PC-3 (cell line): Measurements from ENCODE around the gene PALM2AKAP2.

ENCODE experiments used
- EZH2phosphoT487 ChIP-seq: fragments of 300-600 bp; sonication (generic); IDR thresholded peaks from 2 replicates; pipeline ENCODE4 v1.6.1; 2018; ENCODE audit warnings: mild to moderate bottlenecking, antibody characterized with exemption, low read length, borderline replicate concordance
- TF ChIP-seq, protein P1 (sequence below): fragments of 300-600 bp; sonication (generic); conservative IDR thresholded peaks from 2 replicates; pipeline ENCODE4 v1.5.1; 2017; ENCODE audit warnings: antibody characterized with exemption, low read depth, mild to moderate bottlenecking, low read length

DNA sequence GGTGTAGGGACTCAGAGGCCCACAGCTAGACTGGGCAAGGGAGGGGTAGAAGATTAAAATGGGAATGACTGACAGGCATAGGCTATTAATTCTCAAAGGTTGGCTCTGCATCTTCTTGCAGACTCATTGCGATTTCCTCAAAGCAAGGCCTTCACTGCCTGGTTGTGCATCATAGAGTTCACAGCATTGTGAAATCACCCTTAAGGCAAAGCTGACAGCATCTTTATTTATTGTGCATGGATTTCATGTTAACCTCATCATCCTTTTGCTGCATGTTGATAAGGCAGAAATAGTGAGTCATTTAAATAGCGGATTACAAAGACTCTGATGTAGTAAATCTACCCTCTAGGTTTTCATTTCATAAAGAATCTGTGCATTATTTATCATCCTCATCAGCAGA lies 13.6 kb upstream of the PALM2AKAP2 start:
- TF ChIP-seq, protein P1, sequence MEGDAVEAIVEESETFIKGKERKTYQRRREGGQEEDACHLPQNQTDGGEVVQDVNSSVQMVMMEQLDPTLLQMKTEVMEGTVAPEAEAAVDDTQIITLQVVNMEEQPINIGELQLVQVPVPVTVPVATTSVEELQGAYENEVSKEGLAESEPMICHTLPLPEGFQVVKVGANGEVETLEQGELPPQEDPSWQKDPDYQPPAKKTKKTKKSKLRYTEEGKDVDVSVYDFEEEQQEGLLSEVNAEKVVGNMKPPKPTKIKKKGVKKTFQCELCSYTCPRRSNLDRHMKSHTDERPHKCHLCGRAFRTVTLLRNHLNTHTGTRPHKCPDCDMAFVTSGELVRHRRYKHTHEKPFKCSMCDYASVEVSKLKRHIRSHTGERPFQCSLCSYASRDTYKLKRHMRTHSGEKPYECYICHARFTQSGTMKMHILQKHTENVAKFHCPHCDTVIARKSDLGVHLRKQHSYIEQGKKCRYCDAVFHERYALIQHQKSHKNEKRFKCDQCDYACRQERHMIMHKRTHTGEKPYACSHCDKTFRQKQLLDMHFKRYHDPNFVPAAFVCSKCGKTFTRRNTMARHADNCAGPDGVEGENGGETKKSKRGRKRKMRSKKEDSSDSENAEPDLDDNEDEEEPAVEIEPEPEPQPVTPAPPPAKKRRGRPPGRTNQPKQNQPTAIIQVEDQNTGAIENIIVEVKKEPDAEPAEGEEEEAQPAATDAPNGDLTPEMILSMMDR: no peak
- TF ChIP-seq EZH2phosphoT487: no peak
